ENCODE measurements around the gene FOXJ2.
"Not testable (repeated sequence)": the region's sequence is repeated elsewhere in the genome, so short reads cannot be mapped to it uniquely, and the experiment has no call there.

DNA sequence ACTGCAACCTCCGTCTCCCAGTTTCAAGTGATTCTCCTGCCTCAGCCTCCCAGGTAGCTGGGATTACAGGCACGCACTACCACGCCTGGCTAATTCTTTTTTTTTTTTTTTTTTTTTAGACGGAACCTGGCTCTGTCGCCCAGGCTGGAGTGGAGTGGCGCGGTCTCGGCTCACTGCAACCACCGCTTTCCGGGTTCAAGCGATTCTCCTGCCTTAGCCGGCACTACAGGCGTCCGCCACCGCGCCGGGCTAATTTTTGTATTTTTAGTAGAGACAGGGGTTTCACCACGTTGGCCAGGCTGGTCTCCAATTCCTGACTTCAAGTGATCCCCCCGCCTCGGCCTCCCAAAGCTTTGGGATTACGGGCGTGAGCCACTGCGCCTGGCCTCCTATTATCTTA lies 1.5 kb upstream of the FOXJ2 start:
- TF ChIP-seq, protein P1, sequence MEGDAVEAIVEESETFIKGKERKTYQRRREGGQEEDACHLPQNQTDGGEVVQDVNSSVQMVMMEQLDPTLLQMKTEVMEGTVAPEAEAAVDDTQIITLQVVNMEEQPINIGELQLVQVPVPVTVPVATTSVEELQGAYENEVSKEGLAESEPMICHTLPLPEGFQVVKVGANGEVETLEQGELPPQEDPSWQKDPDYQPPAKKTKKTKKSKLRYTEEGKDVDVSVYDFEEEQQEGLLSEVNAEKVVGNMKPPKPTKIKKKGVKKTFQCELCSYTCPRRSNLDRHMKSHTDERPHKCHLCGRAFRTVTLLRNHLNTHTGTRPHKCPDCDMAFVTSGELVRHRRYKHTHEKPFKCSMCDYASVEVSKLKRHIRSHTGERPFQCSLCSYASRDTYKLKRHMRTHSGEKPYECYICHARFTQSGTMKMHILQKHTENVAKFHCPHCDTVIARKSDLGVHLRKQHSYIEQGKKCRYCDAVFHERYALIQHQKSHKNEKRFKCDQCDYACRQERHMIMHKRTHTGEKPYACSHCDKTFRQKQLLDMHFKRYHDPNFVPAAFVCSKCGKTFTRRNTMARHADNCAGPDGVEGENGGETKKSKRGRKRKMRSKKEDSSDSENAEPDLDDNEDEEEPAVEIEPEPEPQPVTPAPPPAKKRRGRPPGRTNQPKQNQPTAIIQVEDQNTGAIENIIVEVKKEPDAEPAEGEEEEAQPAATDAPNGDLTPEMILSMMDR (conservative IDR thresholded peaks at IDR 0.05) = not testable (repeated sequence)
- TF ChIP-seq EZH2 (IDR thresholded peaks at IDR 0.05; ENCODE audit: low read depth) = not testable (repeated sequence)

Data from PC-9 (cell line).